Dendritic cell treated with granulocyte-macrophage colony-stimulating factor and Interleukin-4, amounts not matched to agents 40 ng/mL and 50 ng/mL, for 4 days (primary cell): ENCODE results near the gene ENTREP3.
"Not testable (repeated sequence)": the region's sequence is repeated elsewhere in the genome, so short reads cannot be mapped to it uniquely, and the experiment has no call there.

Experiments
- H3K27ac Mint-ChIP-seq: one replicate; pipeline ENCODE4 v1.8.0; 2022; ENCODE audit warnings: mild to moderate bottlenecking, mixed read lengths
- H3K27me3 Mint-ChIP-seq: one replicate; pipeline ENCODE4 v1.8.0; 2022; ENCODE audit warnings: mild to moderate bottlenecking, mixed read lengths
- H3K36me3 Mint-ChIP-seq: one replicate; pipeline ENCODE4 v1.8.0; 2022; ENCODE audit warnings: low read depth, mixed read lengths
- H3K4me1 Mint-ChIP-seq: one replicate; pipeline ENCODE4 v1.8.0; 2022; ENCODE audit warnings: low read depth, mixed read lengths
- H3K4me3 Mint-ChIP-seq: one replicate; pipeline ENCODE4 v1.8.0; 2022; ENCODE audit warnings: mild to moderate bottlenecking, moderate library complexity, mixed read lengths
- H3K9me3 Mint-ChIP-seq: one replicate; pipeline ENCODE4 v1.8.0; 2022; ENCODE audit warnings: mixed read lengths
- intact Hi-C: fragments of 100-400 bp; cut with micrococcal nuclease; formaldehyde crosslinking; loops from one replicate; pipeline ENCODE4 v1.15.0; 2022

Gene ENTREP3

GRCh38 chr1:155255243-155256007 is at the start of gene ENTREP3:
Gene ENTREP3 (minus strand): TSS chr1:155255483. CDS start chr1:155254877, 606 bp downstream.
- intact Hi-C loops: no loop called here
- Mint-ChIP-seq H3K36me3 (peaks cover 54% of the 10 kb centered on the region), H3K27me3 (no peaks in the 10 kb centered on the region)

GRCh38 chr1:155304558-155305063 is 49.3 kb upstream of the ENTREP3 start:
- Mint-ChIP-seq H3K4me1 (peaks cover 4% of the 10 kb centered on the region), H3K27me3 (peaks cover 2% of the 10 kb centered on the region), H3K4me3 (no peak overlapping the region), H3K27ac (no peak overlapping the region), H3K9me3 (no peaks in the 10 kb centered on the region), H3K36me3 (peaks cover 11% of the 10 kb centered on the region)
- intact Hi-C loops: no loop called here

More at GRCh38 chr1:155255243-155256007, at the start of gene ENTREP3:
- Mint-ChIP-seq H3K9me3 (no peaks in the 10 kb centered on the region), H3K4me1 (peaks cover 58% of the 10 kb centered on the region), H3K4me3 (peak within 1 kb of the TSS; percentile 76), H3K27ac (peak within 1 kb of the TSS; percentile 90)

- Mint-ChIP-seq H3K27ac (no peak within 1 kb of the TSS), H3K9me3 (no peaks in the 10 kb centered on the region), H3K4me1 (no peaks in the 10 kb centered on the region), H3K36me3 (no peaks in the 10 kb centered on the region), H3K4me3 (no peak within 1 kb of the TSS), H3K27me3 (peaks cover 22% of the 10 kb centered on the region)
- intact Hi-C loops: no loop called here
These were observed 46.1 kb upstream of the ENTREP3 start, which contains the start of gene PKLR for GRCh38 chr1:155301342-155301841. Gene PKLR (minus strand): TSS chr1:155301438. CDS start chr1:155301395, 43 bp downstream.

GRCh38 chr1:155300553-155301329 is 45.5 kb upstream of the ENTREP3 start:
- Mint-ChIP-seq H3K4me1 (peaks cover under 1% of the 10 kb centered on the region), H3K9me3 (no peaks in the 10 kb centered on the region), H3K36me3 (no peaks in the 10 kb centered on the region), H3K27ac (no peak overlapping the region), H3K4me3 (no peak overlapping the region), H3K27me3 (peaks cover 28% of the 10 kb centered on the region)
- intact Hi-C loops: no loop called here

- intact Hi-C loops: no loop called here
- Mint-ChIP-seq H3K9me3 (no peaks in the 10 kb centered on the region), H3K27ac (no peak overlapping the region), H3K27me3 (peaks cover 36% of the 10 kb centered on the region), H3K36me3 (no peaks in the 10 kb centered on the region), H3K4me3 (no peak overlapping the region), H3K4me1 (peaks cover 8% of the 10 kb centered on the region)
These were observed 44.7 kb upstream of the ENTREP3 start for GRCh38 chr1:155300024-155300423.

- no peaks in the 10 kb centered on the region for H3K36me3 Mint-ChIP-seq
These were observed 42.1 kb upstream of the ENTREP3 start for GRCh38 chr1:155297384-155297783.

GRCh38 chr1:155296661-155297060 is 41.4 kb upstream of the ENTREP3 start:
- intact Hi-C loops: no loop called here
- Mint-ChIP-seq H3K36me3 (no peaks in the 10 kb centered on the region), H3K4me1 (peaks cover 13% of the 10 kb centered on the region), H3K4me3 (no peak overlapping the region), H3K9me3 (no peaks in the 10 kb centered on the region), H3K27me3 (peaks cover 63% of the 10 kb centered on the region), H3K27ac (no peak overlapping the region)

More at GRCh38 chr1:155297384-155297783, 42.1 kb upstream of the ENTREP3 start:
- peaks cover 13% of the 10 kb centered on the region for H3K4me1 Mint-ChIP-seq
- intact Hi-C loops: no loop called here
- no peaks in the 10 kb centered on the region for H3K9me3 Mint-ChIP-seq
- no peak overlapping the region for H3K27ac Mint-ChIP-seq
- H3K4me3 Mint-ChIP-seq: no peak overlapping the region
- H3K27me3 Mint-ChIP-seq: peaks cover 58% of the 10 kb centered on the region

GRCh38 chr1:155295942-155296267 is 40.6 kb upstream of the ENTREP3 start:
- H3K27ac Mint-ChIP-seq: no peak overlapping the region
- H3K4me3 Mint-ChIP-seq: no peak overlapping the region
- intact Hi-C loops: no loop called here
- H3K9me3 Mint-ChIP-seq: no peaks in the 10 kb centered on the region
- H3K4me1 Mint-ChIP-seq: peaks cover 13% of the 10 kb centered on the region
- H3K27me3 Mint-ChIP-seq: peaks cover 68% of the 10 kb centered on the region
- H3K36me3 Mint-ChIP-seq: no peaks in the 10 kb centered on the region

- H3K4me1 Mint-ChIP-seq: peaks cover 13% of the 10 kb centered on the region
- H3K27me3 Mint-ChIP-seq: peaks cover 70% of the 10 kb centered on the region
- no peaks in the 10 kb centered on the region for H3K36me3 Mint-ChIP-seq
- no peak overlapping the region for H3K27ac Mint-ChIP-seq
- H3K4me3 Mint-ChIP-seq: no peak overlapping the region
- intact Hi-C loops: no loop called here
- no peaks in the 10 kb centered on the region for H3K9me3 Mint-ChIP-seq
These were observed 40.1 kb upstream of the ENTREP3 start for GRCh38 chr1:155295183-155295941.

GRCh38 chr1:155294520-155295182 is 39.4 kb upstream of the ENTREP3 start:
- intact Hi-C loops: no loop called here
- Mint-ChIP-seq H3K4me3 (peak overlapping the region; percentile 39), H3K27ac (no peak overlapping the region), H3K9me3 (no peaks in the 10 kb centered on the region), H3K36me3 (no peaks in the 10 kb centered on the region), H3K27me3 (peaks cover 72% of the 10 kb centered on the region), H3K4me1 (peaks cover 13% of the 10 kb centered on the region)

- no peaks in the 10 kb centered on the region for H3K36me3 Mint-ChIP-seq
- no peaks in the 10 kb centered on the region for H3K9me3 Mint-ChIP-seq
- no peak overlapping the region for H3K27ac Mint-ChIP-seq
- intact Hi-C loops: no loop called here
- H3K4me1 Mint-ChIP-seq: peaks cover 13% of the 10 kb centered on the region
- H3K27me3 Mint-ChIP-seq: peaks cover 71% of the 10 kb centered on the region
- H3K4me3 Mint-ChIP-seq: no peak overlapping the region
These were observed 37.9 kb upstream of the ENTREP3 start for GRCh38 chr1:155293086-155293749.

GRCh38 chr1:155291006-155291405 is 35.7 kb upstream of the ENTREP3 start:
- intact Hi-C loops, H3K36me3 Mint-ChIP-seq, H3K4me3 Mint-ChIP-seq, H3K9me3 Mint-ChIP-seq, H3K27ac Mint-ChIP-seq: not testable (repeated sequence)
- peaks cover 13% of the 10 kb centered on the region for H3K4me1 Mint-ChIP-seq
- peaks cover 49% of the 10 kb centered on the region for H3K27me3 Mint-ChIP-seq
